A673 (cell line): Measurements from ENCODE around the gene DUSP15.

Source experiments
- CTCF ChIP-seq: fragments of 300-800, 200-600 bp; sonication (generic); conservative IDR thresholded peaks from 2 replicates; pipeline ENCODE4 v1.5.1; 2017; ENCODE audit warnings: low read depth, mild to moderate bottlenecking, antibody characterized with exemption, low read length, moderate library complexity, mixed read lengths
- EZH2 ChIP-seq: fragments of 200-600 bp; sonication (generic); IDR thresholded peaks from 2 replicates; pipeline ENCODE4 v1.6.1; 2017; ENCODE audit warnings: borderline replicate concordance, low read depth, mild to moderate bottlenecking, mixed read lengths, antibody characterized with exemption, low read length; ENCODE audit not compliant: poor library complexity, severe bottlenecking

DNA sequence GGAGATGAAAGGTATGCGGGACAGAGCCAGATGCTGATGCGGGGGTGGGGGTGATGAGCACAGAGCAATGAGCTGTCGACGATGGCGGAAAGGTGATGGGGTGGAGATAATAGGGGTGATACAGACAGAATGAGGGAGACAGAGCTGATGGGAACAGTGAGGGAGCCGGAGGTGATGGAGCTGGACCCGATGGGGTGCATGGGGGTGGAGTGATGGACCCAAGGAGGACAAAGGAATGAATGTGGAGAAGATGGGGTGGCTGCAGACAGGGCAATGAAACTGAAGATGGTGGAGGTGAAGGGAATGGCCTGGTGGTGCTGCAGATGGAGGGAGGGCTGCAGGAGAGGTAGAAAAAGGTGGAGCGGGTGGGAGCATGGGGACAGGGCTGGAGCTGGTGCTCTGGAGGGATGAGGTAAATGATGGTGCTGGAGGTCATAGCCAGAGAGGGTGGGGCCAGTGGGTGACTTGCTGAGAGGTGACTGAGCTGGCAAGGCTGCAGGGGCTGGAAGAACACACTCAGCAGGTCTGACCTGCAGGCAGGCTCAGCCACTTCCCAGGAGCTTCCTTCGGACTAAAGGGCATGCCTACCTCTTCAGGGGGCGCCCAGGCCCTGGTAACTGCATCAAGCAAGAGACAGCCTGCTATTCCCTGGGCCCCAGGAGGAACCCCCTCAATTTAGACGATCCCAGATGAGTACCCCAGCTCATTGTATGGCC is 18.9 kb downstream of the DUSP15 start:
- no peak for TF ChIP-seq CTCF
- TF ChIP-seq EZH2 = no peak
